Measurements from ENCODE around the gene CDC42SE2. TPM values are rescaled to one million over a fixed set of nuclear protein-coding genes. Genes with fewer than 3 reads are reported as not detected.

Gene CDC42SE2
- polyA plus RNA-seq, 1 donor from 2014 or later: 48.2 TPM

DNA sequence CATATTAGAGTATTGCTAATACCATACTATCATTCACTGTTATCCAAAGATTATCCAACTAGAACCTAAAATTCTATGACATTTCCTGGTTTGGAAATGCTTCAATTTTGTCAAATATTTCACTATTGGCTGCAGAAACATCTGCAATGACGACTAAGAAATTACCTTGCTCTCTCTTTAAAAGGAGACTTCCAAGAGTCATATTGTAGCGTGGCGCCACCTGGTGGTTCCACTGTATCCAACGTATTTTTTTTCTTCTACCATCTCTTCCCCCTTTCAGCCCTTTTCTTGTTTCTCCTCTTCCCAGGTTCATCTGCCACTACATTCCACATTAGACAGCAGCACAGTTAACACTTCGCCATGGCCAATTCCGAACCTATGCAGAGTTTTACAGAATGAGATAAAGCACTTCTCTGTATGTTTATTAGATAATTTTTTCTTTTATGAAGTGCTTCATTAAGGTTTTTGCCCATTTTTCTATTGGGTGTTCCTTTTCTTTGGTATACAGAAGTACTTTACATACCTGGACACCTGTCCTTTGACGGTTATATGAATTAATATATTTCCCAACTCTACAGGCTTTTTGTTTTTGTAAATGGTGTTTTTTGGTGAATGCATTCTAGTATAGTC is 153.5 kb downstream of the CDC42SE2 start:
- no peak overlapping the region for H3K9ac ChIP-seq (ENCODE audit: low read length)
- no peak overlapping the region for H2AFZ ChIP-seq (ENCODE audit: low read depth, low read length)
- no peaks in the 10 kb centered on the region for H3K27me3 ChIP-seq (ENCODE audit: insufficient read depth, low read depth, low read length)

DNA sequence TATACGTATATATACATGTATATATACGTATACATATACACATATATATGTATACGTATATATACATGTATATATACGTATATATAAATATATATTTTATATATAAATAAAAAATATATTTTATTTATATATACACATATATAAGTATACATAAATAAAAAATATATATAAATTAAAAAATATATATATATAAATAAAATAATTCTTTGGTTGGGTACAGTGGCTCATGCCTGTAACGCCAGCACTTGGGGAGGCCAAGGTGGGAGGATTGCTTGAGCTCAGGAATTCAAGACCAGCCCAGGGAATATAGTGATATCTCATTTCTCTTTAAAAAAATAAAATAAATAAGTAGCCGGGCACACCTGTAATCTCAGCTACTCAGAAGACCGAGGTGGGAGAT is 155.0 kb downstream of the CDC42SE2 start:
- no peak overlapping the region for H3K4me2 ChIP-seq (ENCODE audit: low read length)
- H3K27ac ChIP-seq (ENCODE audit: low read length): no peak overlapping the region
- TF ChIP-seq EZH2 (IDR thresholded peaks at IDR 0.05; ENCODE audit: borderline replicate concordance, insufficient read depth, low read length, poor library complexity, severe bottlenecking) (no peak), TAF1 (IDR thresholded peaks at IDR 0.05; ENCODE audit: low read depth) (no peak), EP300 (conservative IDR thresholded peaks at IDR 0.05; ENCODE audit: poor library complexity, severe bottlenecking) (no peak), POLR2AphosphoS5 (IDR thresholded peaks at IDR 0.05) (no peak), SMC3 (conservative IDR thresholded peaks at IDR 0.05; ENCODE audit: poor library complexity) (no peak), RAD21 (conservative IDR thresholded peaks at IDR 0.05) (no peak), MXI1 (conservative IDR thresholded peaks at IDR 0.05; ENCODE audit: poor library complexity, severe bottlenecking) (no peak)
- TF ChIP-seq, protein P1, sequence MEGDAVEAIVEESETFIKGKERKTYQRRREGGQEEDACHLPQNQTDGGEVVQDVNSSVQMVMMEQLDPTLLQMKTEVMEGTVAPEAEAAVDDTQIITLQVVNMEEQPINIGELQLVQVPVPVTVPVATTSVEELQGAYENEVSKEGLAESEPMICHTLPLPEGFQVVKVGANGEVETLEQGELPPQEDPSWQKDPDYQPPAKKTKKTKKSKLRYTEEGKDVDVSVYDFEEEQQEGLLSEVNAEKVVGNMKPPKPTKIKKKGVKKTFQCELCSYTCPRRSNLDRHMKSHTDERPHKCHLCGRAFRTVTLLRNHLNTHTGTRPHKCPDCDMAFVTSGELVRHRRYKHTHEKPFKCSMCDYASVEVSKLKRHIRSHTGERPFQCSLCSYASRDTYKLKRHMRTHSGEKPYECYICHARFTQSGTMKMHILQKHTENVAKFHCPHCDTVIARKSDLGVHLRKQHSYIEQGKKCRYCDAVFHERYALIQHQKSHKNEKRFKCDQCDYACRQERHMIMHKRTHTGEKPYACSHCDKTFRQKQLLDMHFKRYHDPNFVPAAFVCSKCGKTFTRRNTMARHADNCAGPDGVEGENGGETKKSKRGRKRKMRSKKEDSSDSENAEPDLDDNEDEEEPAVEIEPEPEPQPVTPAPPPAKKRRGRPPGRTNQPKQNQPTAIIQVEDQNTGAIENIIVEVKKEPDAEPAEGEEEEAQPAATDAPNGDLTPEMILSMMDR (IDR thresholded peaks at IDR 0.05; ENCODE audit: poor library complexity, severe bottlenecking): no peak
- TF ChIP-seq, protein P2, sequence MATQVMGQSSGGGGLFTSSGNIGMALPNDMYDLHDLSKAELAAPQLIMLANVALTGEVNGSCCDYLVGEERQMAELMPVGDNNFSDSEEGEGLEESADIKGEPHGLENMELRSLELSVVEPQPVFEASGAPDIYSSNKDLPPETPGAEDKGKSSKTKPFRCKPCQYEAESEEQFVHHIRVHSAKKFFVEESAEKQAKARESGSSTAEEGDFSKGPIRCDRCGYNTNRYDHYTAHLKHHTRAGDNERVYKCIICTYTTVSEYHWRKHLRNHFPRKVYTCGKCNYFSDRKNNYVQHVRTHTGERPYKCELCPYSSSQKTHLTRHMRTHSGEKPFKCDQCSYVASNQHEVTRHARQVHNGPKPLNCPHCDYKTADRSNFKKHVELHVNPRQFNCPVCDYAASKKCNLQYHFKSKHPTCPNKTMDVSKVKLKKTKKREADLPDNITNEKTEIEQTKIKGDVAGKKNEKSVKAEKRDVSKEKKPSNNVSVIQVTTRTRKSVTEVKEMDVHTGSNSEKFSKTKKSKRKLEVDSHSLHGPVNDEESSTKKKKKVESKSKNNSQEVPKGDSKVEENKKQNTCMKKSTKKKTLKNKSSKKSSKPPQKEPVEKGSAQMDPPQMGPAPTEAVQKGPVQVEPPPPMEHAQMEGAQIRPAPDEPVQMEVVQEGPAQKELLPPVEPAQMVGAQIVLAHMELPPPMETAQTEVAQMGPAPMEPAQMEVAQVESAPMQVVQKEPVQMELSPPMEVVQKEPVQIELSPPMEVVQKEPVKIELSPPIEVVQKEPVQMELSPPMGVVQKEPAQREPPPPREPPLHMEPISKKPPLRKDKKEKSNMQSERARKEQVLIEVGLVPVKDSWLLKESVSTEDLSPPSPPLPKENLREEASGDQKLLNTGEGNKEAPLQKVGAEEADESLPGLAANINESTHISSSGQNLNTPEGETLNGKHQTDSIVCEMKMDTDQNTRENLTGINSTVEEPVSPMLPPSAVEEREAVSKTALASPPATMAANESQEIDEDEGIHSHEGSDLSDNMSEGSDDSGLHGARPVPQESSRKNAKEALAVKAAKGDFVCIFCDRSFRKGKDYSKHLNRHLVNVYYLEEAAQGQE (IDR thresholded peaks at IDR 0.05; ENCODE audit: borderline replicate concordance): no peak

More for the DNA sequence above, 153.5 kb downstream of the CDC42SE2 start:
- Histone ChIP-seq H3K9me2 (ENCODE audit: insufficient read depth, low read length) (no peaks in the 10 kb centered on the region), H3K27ac (ENCODE audit: low read length) (no peak overlapping the region), H3K4me2 (ENCODE audit: low read length) (no peak overlapping the region), H4K20me1 (ENCODE audit: insufficient read depth) (no peaks in the 10 kb centered on the region), H3F3A (ENCODE audit: insufficient read depth, low read length, poor library complexity, severe bottlenecking) (no peaks in the 10 kb centered on the region), H3K9me3 (ENCODE audit: low read length) (no peaks in the 10 kb centered on the region), H3K36me3 (ENCODE audit: insufficient read depth, low read length) (no peaks in the 10 kb centered on the region), H3K79me2 (replicated peaks; ENCODE audit: insufficient read depth, low read length) (no peaks in the 10 kb centered on the region), H3K4me3 (ENCODE audit: low read length) (no peak overlapping the region)
- no peak for TF ChIP-seq TAF1 (IDR thresholded peaks at IDR 0.05; ENCODE audit: low read depth)
- TF ChIP-seq, protein P2 (IDR thresholded peaks at IDR 0.05; ENCODE audit: borderline replicate concordance): no peak
- TF ChIP-seq EZH2 (IDR thresholded peaks at IDR 0.05; ENCODE audit: borderline replicate concordance, insufficient read depth, low read length, poor library complexity, severe bottlenecking): no peak
- TF ChIP-seq, protein P1 (IDR thresholded peaks at IDR 0.05; ENCODE audit: poor library complexity, severe bottlenecking): peak; percentile 82
- TF ChIP-seq EP300 (conservative IDR thresholded peaks at IDR 0.05; ENCODE audit: poor library complexity, severe bottlenecking): no peak
- no peak for TF ChIP-seq MXI1 (conservative IDR thresholded peaks at IDR 0.05; ENCODE audit: poor library complexity, severe bottlenecking)
- TF ChIP-seq RAD21 (conservative IDR thresholded peaks at IDR 0.05): peak; percentile 76
- peak; percentile 77 for TF ChIP-seq SMC3 (conservative IDR thresholded peaks at IDR 0.05; ENCODE audit: poor library complexity)

More for the DNA sequence above, 155.0 kb downstream of the CDC42SE2 start:
- H2AFZ ChIP-seq (ENCODE audit: low read depth, low read length): no peak overlapping the region
- no peaks in the 10 kb centered on the region for H4K20me1 ChIP-seq (ENCODE audit: insufficient read depth)
- no peaks in the 10 kb centered on the region for H3K79me2 ChIP-seq (replicated peaks; ENCODE audit: insufficient read depth, low read length)
- H3K9ac ChIP-seq (ENCODE audit: low read length): no peak overlapping the region
- peaks cover 4% of the 10 kb centered on the region for H3K36me3 ChIP-seq (ENCODE audit: insufficient read depth, low read length)
- no peaks in the 10 kb centered on the region for H3K9me3 ChIP-seq (ENCODE audit: low read length)
- H3F3A ChIP-seq (ENCODE audit: insufficient read depth, low read length, poor library complexity, severe bottlenecking): no peaks in the 10 kb centered on the region
- H3K9me2 ChIP-seq (ENCODE audit: insufficient read depth, low read length): no peaks in the 10 kb centered on the region
- H3K4me3 ChIP-seq (ENCODE audit: low read length): no peak overlapping the region
- H3K27me3 ChIP-seq (ENCODE audit: insufficient read depth, low read depth, low read length): no peaks in the 10 kb centered on the region

Measured in neural cell (in vitro differentiated cells).